Hair follicle dermal papilla cell (primary cell): ENCODE measurements around the gene GJD2. TPM values are rescaled to one million over a fixed set of nuclear protein-coding genes. Genes with fewer than 3 reads are reported as not detected.

ENCODE experiments used
- total RNA-seq: library from RNA; depleted of rRNA; stranded (reverse); fragments of >200 nt; gene quantifications from 2 replicates; pipeline ENCODE4 v1.2.3, GENCODE V29; 2012

GJD2 gene
- under 0.01 and 0.12 TPM in 2 replicates for total RNA-seq

DNA sequence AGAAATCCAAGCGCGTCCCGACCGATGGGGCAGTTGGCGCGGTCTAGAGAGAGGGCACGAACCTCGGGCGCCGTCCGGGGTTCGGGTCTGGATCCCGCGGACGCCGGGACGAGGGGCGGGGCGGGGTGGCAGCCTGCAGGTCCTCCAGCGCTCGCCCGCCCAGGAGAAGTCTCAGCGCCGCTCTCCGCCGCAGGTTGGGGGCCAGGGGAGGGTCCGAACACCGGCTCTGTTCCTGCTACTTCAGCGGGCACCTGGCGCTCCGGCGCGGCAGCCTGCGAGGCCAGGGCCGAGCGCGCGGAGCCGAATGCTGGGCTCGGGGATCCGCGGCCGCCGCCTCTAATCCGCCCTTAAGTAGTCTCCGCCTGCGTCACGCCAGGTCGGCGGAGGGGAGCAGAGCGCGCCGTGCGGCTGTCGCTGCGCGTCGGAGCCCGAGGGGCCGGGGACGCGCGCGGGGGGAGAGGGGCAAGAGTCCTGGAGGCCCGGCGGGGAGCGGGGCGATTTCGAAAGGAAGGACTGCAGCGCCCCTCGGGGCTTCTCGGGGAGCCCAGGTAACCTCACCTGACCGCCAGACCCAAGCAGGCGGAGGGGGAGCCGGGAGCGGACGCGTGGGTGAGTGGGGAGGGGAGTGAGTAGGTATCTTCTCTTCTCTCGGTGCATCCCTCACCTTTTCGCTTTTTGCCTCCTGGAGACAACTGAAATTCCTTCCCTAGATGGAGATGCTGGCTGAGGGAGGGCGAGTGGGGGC lies at the start of gene GJD2:
GJD2 (minus strand) TSS at position 325 of the 745 bp plus-strand sequence. CDS start 510 bp downstream, outside the sequence.

DNA sequence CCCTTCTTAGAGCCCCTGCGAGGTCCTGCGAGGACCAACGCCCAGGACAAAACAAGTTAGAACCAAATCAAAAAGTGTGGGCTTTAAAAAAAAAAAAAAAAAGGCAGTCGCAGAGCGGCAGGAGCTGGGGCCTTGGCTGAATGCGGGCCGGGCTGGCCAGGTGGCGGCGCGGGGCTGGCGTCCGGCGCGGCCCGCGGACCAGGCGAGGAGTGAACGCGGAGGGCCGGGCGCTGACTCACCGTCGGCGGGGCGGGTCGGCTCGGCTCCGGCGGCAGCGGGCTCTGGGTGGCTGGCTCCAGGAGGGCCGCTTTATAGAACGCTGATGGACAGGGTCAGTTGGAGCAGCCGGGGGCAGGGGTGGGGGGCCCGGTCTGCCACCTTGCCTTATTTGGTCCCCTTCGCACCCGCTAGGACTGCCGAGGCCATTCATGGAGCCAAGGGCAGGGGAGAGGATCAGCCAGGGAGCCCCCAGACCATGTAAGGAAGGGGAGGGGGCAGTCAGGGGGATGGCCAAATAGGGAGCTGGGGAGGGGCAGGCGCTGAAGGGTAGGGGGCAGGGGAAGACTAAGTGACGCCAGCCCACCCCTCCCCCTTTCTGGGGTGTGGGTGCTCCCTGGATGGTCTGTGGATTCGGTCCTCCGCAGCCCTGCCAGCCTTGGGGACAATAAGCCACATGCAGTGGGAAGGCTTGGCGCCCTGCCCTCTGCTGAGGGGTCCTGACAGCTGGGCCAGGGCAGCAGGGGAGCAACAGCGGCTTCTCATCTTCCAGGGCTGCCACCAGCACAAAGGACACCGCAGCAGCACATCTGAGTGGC lies 40.7 kb upstream of the GJD2 start, which contains the start of gene ACTC1:
ACTC1 (minus strand) TSS at position 283 of the 815 bp plus-strand sequence. CDS start 741 bp downstream, outside the sequence.

Other genes with a start within 250 kb of the GJD2 start
- gene GOLGA8B, start 171.3 kb downstream of the GJD2 start, total RNA-seq: 14.9 and 31.8 TPM in 2 replicates
- gene ACTC1, start 40.6 kb upstream of the GJD2 start, total RNA-seq: 1.6 and 13.5 TPM in 2 replicates
- 27.6 and 31.6 TPM in 2 replicates for gene AQR, start 214.7 kb upstream of the GJD2 start, total RNA-seq
- 28.2 and 37.0 TPM in 2 replicates for gene ZNF770, start 233.3 kb upstream of the GJD2 start, total RNA-seq